GM19099 (cell line): Measurements from ENCODE around the gene USP47.

Experiments
- POLR2A ChIP-seq: IDR thresholded peaks from 3 replicates; pipeline ENCODE4 v1.6.1; 2011; ENCODE audit warnings: low read depth; ENCODE audit not compliant: insufficient read length; ENCODE audit errors: extremely low read depth

The USP47 gene

GRCh38 chr11:11973361-11973800 lies 131.6 kb downstream of the USP47 start:
- TF ChIP-seq POLR2A: no peak

DNA sequence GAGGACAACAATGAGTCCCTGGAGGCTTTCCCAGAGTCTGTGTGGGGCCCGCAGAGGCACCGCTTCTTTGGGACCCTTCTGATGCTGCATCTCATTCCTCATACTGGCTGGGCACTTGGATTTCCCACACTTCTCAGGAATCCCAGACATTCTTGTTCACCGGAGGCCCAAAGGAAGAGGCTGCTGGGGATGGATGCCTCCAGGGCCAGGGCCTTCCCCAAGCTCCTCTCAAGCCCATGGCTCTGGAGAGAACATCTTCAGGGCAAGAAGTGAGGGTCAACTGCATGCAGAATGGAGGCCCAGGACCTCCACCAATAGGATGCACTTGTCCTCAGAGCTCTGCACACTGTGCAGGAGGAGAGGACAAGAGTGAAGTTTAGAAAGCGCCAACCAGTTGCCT lies 132.1 kb downstream of the USP47 start:
- TF ChIP-seq POLR2A: no peak

- no peak for TF ChIP-seq POLR2A
These were observed 133.7 kb downstream of the USP47 start for GRCh38 chr11:11975201-11976092.

DNA sequence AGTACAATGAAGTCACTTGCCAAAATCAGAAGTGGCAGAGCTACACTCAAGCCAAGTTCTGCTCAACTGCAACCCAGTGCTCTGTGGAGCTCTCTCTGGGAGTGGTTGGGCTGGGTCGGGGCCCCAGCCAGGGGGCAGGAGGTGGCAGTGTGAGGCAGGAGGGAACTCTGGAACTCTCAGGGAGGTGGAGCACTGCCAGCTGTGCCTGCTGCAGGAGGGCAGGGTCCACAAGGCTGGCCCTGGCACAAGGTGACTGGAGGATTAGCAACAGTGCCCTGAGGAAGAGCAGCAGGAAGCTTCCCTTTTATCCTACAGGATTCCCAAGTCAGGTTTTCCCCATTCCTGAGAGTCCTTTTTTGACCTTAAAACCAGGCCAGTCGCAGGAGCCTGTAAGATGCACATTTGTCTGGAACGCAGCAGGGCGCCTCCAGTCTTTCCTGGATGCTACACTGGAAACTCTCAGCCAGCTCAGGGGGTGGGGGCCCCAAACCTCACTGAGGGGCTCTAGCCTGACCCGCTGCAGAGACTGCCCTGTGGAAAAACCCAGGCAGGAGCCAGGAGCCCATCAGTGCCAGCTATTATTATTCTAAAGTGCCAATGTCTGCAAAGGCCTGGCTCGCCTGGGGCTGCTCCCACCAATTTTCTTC lies 134.8 kb downstream of the USP47 start:
- TF ChIP-seq POLR2A: no peak

DNA sequence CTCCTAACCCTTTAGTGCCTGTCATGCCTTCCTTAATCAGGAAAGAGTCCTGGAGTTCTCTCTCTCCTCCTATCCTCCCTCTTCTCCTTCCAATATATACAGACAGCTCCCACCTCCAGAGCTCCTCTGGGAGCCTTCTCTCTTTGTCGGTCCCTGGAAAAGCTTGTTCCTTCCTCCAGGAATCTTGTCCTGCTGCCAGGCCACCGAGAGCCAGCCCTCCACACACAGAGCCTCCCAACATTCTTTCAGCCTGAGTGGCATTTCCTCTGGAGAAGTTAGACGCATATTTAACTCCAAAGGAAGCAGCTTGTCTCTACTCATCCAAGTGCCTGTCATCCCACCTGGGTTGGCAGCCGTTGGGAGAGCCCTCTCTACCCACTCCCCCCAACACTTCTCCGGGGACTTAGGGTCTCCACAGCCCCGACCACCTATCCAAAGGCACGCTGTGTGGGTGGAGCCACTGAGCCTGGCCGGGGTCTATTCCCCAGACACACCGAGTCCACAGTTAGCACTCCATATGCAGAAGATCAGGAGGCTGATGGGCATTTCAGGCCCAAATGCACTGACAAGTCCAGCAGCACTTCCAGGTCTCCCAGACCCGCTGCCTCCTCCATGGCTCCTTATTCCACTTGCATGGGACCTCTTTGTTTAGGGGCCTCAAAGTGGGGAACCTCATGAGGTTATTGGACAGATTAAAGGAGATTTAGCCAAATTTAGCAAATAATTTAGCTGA lies 135.6 kb downstream of the USP47 start:
- no peak for TF ChIP-seq POLR2A

DNA sequence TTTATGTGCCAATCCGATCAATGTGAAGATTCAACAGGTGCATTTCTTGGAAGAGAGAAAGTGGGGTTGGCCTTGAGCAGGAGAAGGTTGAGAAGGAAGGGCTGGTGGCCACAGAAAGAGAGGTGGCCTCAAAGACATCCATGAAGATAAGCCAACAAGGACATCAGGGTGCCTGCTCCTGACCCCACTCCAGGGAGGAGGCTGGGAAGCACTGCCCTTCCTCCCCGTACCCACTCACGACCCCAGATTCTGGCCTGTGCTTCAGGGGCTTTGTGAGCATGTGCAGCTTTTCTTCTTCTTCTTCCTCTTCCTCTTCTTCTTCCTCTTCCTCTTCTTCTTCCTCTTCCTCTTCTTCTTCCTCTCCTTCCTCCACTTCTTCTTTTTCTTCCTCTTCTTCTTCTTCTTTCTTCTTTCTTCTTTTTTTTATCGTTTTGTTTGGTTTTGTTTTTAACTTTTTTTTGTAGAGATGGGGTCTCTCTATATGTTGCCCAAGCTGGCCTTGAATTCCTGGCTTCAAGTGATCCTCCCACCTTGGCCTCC lies 136.4 kb downstream of the USP47 start:
- TF ChIP-seq POLR2A: no peak

DNA sequence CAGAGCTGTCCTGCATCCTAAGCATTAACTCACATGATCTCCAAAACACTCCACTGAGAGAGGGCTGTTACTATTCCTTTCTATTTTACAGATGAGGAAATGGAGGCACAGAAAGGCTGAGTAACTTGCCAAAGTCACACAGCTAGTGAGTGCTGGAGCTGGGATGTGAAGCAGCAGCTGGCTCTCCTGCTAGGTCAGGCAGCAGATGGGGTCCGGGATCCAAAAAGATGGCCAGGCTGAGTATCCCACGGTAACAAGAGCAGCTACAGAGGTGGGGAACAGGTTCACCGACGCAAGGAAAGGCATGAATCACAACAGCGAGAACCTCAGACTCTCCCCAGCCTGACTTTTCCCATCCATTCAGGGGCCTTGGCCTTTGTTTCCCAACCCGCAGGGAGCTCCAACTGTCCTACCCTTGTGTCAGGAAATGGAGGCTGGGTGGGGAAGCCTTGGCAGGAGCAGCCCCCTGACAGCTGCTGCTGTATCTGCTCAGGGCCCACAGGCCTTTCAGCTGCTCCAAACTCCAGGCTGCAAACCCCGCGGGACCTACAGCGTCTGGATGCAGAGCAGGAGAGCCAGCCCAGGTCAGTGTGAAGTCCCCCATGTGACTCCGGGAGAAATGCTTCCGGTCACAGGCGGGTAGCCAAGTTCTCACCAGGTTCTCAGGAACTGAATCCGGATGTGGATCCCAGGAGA lies 137.2 kb downstream of the USP47 start:
- TF ChIP-seq POLR2A: no peak

GRCh38 chr11:11979488-11980117 lies 137.8 kb downstream of the USP47 start:
- no peak for TF ChIP-seq POLR2A

DNA sequence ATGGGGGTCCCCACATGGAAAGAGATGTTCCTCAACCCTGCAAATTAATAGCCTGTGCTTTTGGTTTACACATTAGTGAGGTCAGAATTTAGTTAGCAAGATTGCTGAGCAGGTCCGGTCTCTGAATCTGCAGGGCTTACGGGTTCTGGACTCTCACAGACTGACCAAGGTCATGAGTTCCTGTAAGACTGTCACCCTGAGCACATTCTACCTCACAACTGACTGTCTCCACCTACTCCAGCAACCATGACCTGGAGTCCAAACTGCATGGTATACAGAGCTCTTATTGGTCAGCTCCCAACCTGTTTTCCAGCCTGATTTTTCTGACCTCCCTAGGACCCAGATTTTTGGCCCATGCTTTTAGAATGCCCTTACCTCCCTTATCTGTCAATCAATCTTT lies 138.4 kb downstream of the USP47 start:
- TF ChIP-seq POLR2A: no peak

DNA sequence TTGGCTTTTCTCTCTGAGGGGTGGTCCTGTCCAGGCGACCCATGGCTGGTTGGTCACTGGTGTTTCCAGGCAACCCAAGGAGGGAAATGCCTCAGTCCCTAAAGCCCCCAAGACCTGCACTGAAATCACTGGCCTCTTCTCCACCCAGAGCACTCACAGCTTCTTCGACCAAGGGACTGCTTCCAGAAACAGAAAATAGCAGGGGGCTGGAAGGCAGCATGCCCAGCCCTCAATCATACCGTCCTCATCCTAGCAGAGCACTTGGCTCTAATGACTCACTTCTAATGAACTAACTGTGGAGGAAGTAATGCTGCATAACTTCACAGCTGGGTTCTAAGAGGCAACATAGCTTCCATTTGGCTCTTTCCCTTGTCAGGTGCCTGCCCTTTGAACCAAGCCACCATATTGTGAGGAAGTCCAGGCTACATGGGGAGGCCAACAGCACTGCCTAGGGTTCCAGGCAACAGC lies 139.1 kb downstream of the USP47 start:
- TF ChIP-seq POLR2A: no peak

GRCh38 chr11:11981364-11981763 lies 139.6 kb downstream of the USP47 start:
- TF ChIP-seq POLR2A: no peak

DNA sequence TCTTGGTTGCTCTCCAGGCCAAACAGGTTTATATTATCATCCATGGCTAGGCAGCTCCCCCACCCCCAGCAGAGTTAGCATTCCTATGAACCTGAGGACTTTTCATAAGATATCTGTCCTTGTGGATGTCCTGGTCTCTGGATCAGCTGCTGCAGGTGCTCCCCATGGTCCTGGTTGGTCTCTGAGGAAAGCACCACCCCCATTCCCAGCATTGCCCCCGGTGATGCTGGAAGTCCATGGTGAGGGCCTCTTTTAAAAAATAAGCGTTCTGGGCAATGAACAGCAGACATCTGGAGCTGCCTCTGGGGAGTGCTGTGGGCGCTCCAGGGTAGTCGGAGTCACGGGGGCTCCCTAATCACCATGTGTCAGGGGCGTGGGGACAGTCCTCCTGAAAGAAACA lies 140.1 kb downstream of the USP47 start:
- TF ChIP-seq POLR2A: no peak

DNA sequence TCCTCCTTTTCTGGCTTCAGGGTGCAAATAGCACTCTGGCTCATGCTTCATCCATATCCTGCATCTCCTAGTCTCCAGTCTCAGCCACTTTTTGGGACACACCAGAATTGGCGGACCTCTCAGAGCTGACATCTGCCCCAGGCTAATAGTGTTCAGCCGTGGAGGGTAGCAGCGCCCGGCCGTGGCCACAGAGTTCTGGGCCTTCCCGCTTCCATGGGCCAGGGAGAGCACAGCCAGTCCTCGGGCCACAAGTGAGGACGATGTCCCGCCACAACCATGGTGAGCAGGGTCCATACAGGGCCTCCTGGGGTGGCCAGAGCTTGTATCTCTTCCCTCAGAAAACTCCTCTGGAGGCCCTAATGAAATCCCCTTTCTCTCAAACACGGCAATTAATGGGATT lies 140.7 kb downstream of the USP47 start:
- no peak for TF ChIP-seq POLR2A

- TF ChIP-seq POLR2A: no peak
These were observed 141.2 kb downstream of the USP47 start for GRCh38 chr11:11982975-11983374.

DNA sequence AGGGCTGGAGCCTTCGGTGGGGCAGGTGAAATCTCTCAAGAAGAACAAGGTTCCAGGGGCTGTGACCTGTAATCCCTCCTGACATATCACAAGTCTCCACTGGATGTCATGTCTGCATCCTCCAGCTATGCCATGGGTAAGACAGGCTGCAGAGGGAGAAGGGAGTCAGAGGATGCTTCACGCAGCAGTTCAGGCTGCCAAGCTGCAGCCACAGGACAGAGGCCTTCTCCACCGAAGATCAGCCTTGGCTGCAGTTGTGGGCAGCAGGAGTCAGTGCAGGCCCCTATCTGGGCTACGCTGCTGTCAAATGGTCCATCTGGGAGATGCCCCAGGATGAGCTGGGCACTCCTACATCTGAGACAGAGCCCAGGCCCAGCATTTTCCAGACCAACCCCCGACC lies 141.7 kb downstream of the USP47 start:
- TF ChIP-seq POLR2A: no peak

DNA sequence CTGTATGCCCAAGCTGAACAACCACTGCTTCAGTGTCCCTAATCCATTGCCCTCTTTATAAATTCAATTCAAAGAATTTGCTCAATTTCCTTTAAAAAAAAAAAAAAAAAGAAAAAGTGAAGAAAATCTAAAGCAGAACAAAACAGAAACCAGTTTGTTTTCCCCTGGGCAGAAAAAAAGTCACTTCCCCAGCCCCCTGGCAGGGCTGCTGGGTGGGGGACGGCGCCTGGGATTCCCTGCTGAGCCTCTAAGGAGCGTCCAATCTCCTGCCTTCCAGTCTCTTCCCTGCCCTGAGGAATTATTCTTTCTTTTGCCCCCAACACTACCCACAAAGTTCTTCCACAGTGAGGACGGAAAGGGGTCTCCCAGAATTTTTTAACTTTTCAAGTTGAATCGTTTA lies 142.8 kb downstream of the USP47 start:
- no peak for TF ChIP-seq POLR2A
